ENCODE results near the gene CAMTA1. TPM values are rescaled to one million over a fixed set of nuclear protein-coding genes. Genes with fewer than 3 reads are reported as not detected.

The CAMTA1 gene
- total RNA-seq, 1 donor from 2014 or later, result 160 TPM

DNA sequence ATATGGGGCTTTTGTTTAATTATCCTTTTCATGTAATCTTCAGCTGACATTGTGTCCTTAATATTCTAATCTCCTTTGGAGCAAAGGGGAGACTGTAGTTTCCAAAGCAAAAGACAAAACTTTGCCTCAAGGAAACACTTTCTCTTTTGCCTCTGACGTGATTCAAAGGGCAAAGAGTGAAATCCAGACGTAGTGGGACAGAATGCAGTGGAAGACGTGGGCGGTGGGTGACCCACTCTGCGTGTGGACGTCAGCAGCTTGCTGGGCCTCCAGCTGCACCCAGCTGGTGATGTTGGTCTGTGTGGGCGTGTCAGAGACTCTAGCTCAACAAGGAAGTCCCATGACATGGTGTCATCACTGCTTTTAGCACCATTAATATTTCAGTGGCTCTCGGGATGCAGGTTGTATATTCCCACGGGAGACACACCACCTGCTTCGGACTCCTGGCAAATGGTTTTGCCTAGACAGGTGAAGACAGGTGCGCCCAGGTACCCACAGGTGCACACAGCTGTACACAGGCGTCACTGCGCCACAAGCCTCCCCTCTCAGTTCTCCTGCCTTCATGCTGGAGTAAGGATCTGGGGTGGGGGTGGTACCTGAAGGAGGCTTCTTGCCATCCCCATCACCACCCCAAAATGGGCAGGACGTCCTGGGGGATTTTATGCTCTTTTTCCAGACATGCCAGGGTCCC is 693.7 kb downstream of the CAMTA1 start:
- Histone ChIP-seq H3K9me3 (replicated peaks) (no peaks in the 10 kb centered on the region), H3K4me3 (peak overlapping the region; percentile 17), H3K4me1 (peaks cover 29% of the 10 kb centered on the region), H3K27ac (replicated peaks) (peak overlapping the region; percentile 64), H3K27me3 (ENCODE audit: low read depth) (no peaks in the 10 kb centered on the region), H3K36me3 (no peaks in the 10 kb centered on the region)
- TF ChIP-seq, protein P1, sequence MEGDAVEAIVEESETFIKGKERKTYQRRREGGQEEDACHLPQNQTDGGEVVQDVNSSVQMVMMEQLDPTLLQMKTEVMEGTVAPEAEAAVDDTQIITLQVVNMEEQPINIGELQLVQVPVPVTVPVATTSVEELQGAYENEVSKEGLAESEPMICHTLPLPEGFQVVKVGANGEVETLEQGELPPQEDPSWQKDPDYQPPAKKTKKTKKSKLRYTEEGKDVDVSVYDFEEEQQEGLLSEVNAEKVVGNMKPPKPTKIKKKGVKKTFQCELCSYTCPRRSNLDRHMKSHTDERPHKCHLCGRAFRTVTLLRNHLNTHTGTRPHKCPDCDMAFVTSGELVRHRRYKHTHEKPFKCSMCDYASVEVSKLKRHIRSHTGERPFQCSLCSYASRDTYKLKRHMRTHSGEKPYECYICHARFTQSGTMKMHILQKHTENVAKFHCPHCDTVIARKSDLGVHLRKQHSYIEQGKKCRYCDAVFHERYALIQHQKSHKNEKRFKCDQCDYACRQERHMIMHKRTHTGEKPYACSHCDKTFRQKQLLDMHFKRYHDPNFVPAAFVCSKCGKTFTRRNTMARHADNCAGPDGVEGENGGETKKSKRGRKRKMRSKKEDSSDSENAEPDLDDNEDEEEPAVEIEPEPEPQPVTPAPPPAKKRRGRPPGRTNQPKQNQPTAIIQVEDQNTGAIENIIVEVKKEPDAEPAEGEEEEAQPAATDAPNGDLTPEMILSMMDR (IDR thresholded peaks at IDR 0.05; ENCODE audit: borderline replicate concordance), result no peak
- peak; percentile 86 for DNase-seq
- intact Hi-C loops (cut with micrococcal nuclease), result no loop called here

DNA sequence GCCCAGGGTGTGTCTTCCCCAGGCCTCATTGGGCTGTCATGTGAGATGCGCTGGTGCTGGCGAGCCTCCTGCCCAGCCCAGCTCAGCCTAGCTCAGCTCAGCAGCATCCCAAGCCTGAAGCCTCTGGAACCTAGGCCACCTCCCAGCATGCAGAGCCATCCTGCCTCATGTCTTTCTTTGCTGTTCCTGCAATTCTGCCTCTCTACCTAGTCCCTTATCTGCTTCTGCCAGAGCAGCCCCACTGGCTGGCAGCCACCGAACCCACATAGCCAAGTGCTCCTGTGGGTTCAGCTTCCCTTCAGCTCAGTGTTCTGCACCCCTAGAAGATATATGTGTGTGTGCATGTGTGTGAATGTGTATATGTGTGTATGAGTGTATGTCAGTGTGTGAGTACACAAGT is 694.3 kb downstream of the CAMTA1 start:
- H3K36me3 ChIP-seq, result no peaks in the 10 kb centered on the region
- no peak for DNase-seq
- H3K27ac ChIP-seq (replicated peaks), result no peak overlapping the region

DNA sequence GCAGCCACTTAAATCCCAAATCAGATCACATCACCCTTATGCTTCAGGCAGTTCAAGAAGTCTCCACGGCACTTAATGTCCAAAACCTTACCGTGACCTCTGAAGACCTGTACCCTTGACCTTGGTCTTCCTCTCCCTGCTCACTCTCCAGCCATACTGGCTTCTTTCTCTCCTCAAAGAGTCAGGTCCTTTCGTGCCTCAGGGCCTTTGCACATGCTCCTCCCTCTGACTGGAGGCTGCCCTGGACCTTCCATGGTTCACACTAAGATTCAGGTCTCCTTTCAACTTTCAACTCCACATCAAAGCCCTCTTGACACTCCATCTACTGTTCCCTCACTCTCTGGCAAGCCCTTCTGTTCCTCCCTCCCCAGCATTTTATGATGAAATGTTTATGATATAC is 695.9 kb downstream of the CAMTA1 start:
- Histone ChIP-seq H3K9me3 (replicated peaks) (no peaks in the 10 kb centered on the region), H3K36me3 (no peaks in the 10 kb centered on the region), H3K27me3 (ENCODE audit: low read depth) (no peaks in the 10 kb centered on the region), H3K4me1 (peaks cover 29% of the 10 kb centered on the region), H3K4me3 (no peak overlapping the region), H3K27ac (replicated peaks) (no peak overlapping the region)
- DNase-seq, result no peak
- intact Hi-C loops (cut with micrococcal nuclease), result no loop called here
- TF ChIP-seq, protein P1 (IDR thresholded peaks at IDR 0.05; ENCODE audit: borderline replicate concordance), result no peak

More for the DNA sequence above, 694.3 kb downstream of the CAMTA1 start:
- no peaks in the 10 kb centered on the region for H3K27me3 ChIP-seq (ENCODE audit: low read depth)
- intact Hi-C loops (cut with micrococcal nuclease), result no loop called here
- TF ChIP-seq, protein P1 (IDR thresholded peaks at IDR 0.05; ENCODE audit: borderline replicate concordance), result no peak
- no peaks in the 10 kb centered on the region for H3K9me3 ChIP-seq (replicated peaks)
- H3K4me3 ChIP-seq, result no peak overlapping the region
- H3K4me1 ChIP-seq, result peaks cover 29% of the 10 kb centered on the region

DNA sequence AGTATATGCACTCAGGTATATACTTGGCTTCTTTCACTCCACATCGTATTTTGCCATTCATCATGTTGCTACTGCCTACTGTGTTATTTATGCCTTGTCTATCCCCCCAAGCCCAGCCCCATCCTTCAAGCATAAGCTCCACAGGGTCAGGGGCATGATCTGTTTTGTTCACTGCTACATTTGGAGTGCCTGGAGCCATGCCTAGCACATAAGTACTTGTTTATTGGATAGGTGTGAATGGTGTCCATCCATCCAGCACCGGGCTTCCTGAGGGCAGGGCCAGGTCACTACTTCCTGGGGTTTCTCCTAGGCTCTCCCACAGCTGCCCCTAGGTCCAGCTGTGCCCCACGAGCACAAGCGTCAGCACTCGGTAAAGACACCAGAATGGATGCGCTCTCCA is 696.8 kb downstream of the CAMTA1 start:
- no peaks in the 10 kb centered on the region for H3K36me3 ChIP-seq
- no peak for DNase-seq
- H3K9me3 ChIP-seq (replicated peaks), result no peaks in the 10 kb centered on the region
- H3K27me3 ChIP-seq (ENCODE audit: low read depth), result no peaks in the 10 kb centered on the region
- peaks cover 29% of the 10 kb centered on the region for H3K4me1 ChIP-seq
- intact Hi-C loops (cut with micrococcal nuclease), result no loop called here
- H3K4me3 ChIP-seq, result no peak overlapping the region
- H3K27ac ChIP-seq (replicated peaks), result no peak overlapping the region
- TF ChIP-seq, protein P1 (IDR thresholded peaks at IDR 0.05; ENCODE audit: borderline replicate concordance), result no peak

DNA sequence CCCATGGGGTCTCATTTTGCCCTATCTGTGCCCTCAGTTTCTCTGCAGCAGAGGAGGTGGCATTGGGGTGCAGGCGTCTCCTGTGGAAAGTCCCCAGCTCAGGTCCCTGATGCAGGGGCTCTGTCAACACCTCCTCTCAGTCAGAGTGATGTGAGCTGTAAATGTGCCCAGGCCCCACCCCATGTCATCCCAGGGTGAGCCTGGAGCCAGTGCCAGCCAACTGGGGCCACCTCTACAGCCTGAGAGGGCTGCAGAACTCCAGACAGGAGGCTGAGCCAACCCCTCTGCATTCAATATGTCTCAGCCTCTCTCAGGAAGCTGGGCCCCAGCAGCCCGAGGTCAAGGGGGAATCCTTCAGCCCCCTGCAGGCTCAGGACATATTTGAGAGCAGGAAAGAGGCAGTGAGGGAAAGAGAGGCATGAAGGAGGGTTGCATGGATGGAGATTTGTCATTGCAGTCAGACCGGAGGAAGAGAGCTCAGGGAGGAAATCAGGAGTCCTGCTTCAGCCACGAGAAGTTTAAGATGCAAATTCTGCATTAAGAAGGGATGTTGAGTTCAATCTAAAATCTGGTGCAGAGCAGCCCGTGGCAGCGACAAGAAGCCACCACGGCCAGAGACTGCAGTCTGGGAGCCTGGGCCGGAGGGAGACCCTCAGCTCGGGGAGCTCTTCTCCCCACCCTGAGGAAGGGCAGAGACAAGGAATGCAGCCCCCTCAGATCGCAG is 697.7 kb downstream of the CAMTA1 start:
- no peak for DNase-seq
- TF ChIP-seq, protein P1 (IDR thresholded peaks at IDR 0.05; ENCODE audit: borderline replicate concordance), result no peak
- H3K36me3 ChIP-seq, result no peaks in the 10 kb centered on the region
- peaks cover 23% of the 10 kb centered on the region for H3K4me1 ChIP-seq
- H3K9me3 ChIP-seq (replicated peaks), result no peaks in the 10 kb centered on the region
- no peak overlapping the region for H3K4me3 ChIP-seq
- no peak overlapping the region for H3K27ac ChIP-seq (replicated peaks)
- intact Hi-C loops (cut with micrococcal nuclease), result no loop called here
- no peaks in the 10 kb centered on the region for H3K27me3 ChIP-seq (ENCODE audit: low read depth)

All from left ventricle myocardium inferior (tissue), 1 donor.